Endothelial cell (in vitro differentiated cells): ENCODE measurements around the gene DOCK4. TPM values are rescaled to one million over a fixed set of nuclear protein-coding genes. Genes with fewer than 3 reads are reported as not detected.

Experiments
- DNase-seq: peaks from one replicate; pipeline ENCODE4 v3.0.0; 2021; ENCODE audit warnings: low spot score
- H3K27ac Mint-ChIP-seq: one replicate; pipeline ENCODE4 v1.8.0; 2021; ENCODE audit warnings: mixed read lengths, inconsistent platforms; ENCODE audit not compliant: unreplicated experiment
- H3K27me3 Mint-ChIP-seq: one replicate; pipeline ENCODE4 v1.8.0; 2021; ENCODE audit warnings: mild to moderate bottlenecking, moderate library complexity, mixed read lengths, inconsistent platforms; ENCODE audit not compliant: unreplicated experiment
- H3K36me3 Mint-ChIP-seq: one replicate; pipeline ENCODE4 v1.8.0; 2021; ENCODE audit warnings: mild to moderate bottlenecking, low read depth, mixed read lengths, inconsistent platforms; ENCODE audit not compliant: unreplicated experiment
- H3K4me1 Mint-ChIP-seq: one replicate; pipeline ENCODE4 v1.8.0; 2021; ENCODE audit warnings: mild to moderate bottlenecking, mixed read lengths, inconsistent platforms; ENCODE audit not compliant: unreplicated experiment
- H3K4me3 Mint-ChIP-seq: one replicate; pipeline ENCODE4 v1.8.0; 2021; ENCODE audit warnings: mild to moderate bottlenecking, mixed read lengths, inconsistent platforms; ENCODE audit not compliant: unreplicated experiment
- H3K9me3 Mint-ChIP-seq: one replicate; pipeline ENCODE4 v1.8.0; 2021; ENCODE audit warnings: mixed read lengths, inconsistent platforms; ENCODE audit not compliant: unreplicated experiment
- CTCF ChIP-seq: fragments of 200-600 bp; sonication (generic); IDR thresholded peaks from one replicate; pipeline ENCODE4 v1.5.0; 2021; ENCODE audit warnings: antibody characterized with exemption; ENCODE audit not compliant: unreplicated experiment
- total RNA-seq: library from RNA; stranded (reverse); fragmentation: NEBNext Ultra II Directional; extraction: Animal tissue kit (Norgen Biotek cat#: 25700); gene quantifications from one replicate; pipeline ENCODE4 v1.2.1, GENCODE V29; 2021; ENCODE audit not compliant: unreplicated experiment

The DOCK4 gene
- total RNA-seq, 1 donor from 2014 or later = 99.2 TPM

DNA sequence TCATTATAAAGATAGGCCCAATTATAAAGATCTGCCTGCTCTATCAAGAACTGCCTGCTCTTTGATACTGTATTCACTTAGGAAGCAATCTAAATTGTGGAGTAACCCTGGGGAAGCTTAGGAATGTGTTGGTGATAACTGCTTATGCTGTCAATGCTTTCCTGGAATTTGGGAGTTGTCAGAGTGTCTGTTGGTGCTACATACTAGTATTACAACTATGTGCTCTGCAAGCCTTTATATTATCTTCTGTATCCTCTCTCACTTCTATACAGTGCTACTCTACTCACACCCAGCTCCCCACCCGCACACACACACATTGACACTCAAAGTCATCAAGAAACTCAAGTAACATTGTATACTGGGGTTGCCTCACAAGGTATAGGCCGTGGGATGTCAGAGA lies 6.4 kb upstream of the DOCK4 start:
- Mint-ChIP-seq H3K9me3 (no peaks in the 10 kb centered on the region), H3K27me3 (no peaks in the 10 kb centered on the region), H3K4me1 (peaks cover 2% of the 10 kb centered on the region), H3K4me3 (no peak overlapping the region), H3K36me3 (no peaks in the 10 kb centered on the region), H3K27ac (no peak overlapping the region)
- DNase-seq = no peak
- no peak for TF ChIP-seq CTCF

GRCh38 chr7:112211348-112211907 lies 5.2 kb upstream of the DOCK4 start:
- H3K36me3 Mint-ChIP-seq = peaks cover 3% of the 10 kb centered on the region
- no peak for DNase-seq
- no peak for TF ChIP-seq CTCF
- H3K9me3 Mint-ChIP-seq = no peaks in the 10 kb centered on the region
- H3K4me1 Mint-ChIP-seq = peaks cover 14% of the 10 kb centered on the region
- H3K4me3 Mint-ChIP-seq = no peak overlapping the region
- H3K27me3 Mint-ChIP-seq = peaks cover 6% of the 10 kb centered on the region
- H3K27ac Mint-ChIP-seq = no peak overlapping the region

DNA sequence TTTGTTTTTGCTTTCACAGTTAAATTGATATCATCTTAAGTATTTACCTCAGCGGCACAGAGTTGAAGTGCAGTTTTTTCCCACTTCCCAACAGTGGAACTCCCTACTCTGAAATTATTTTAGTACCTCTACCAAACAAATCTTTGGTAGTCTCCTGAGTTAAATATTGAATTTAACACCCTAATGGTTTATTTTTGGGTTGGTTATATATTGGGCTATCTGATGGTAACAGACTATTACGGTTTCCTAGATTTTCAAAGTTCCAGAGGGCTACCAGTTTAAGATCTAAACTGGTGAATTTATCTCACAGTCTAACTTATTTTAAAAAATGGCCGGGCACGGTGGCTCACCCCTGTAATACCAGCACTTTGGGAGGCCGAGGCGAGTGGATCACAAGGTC lies 1.6 kb upstream of the DOCK4 start:
- H3K4me1 Mint-ChIP-seq = peaks cover 33% of the 10 kb centered on the region
- no peak for DNase-seq
- no peak overlapping the region for H3K27ac Mint-ChIP-seq
- no peak for TF ChIP-seq CTCF
- H3K36me3 Mint-ChIP-seq = peaks cover 9% of the 10 kb centered on the region
- peaks cover 12% of the 10 kb centered on the region for H3K27me3 Mint-ChIP-seq
- H3K4me3 Mint-ChIP-seq = peak overlapping the region; percentile 100
- H3K9me3 Mint-ChIP-seq = no peaks in the 10 kb centered on the region

- TF ChIP-seq CTCF = no peak
These were observed 893 bp upstream of the DOCK4 start for GRCh38 chr7:112206991-112207592.

More at GRCh38 chr7:112206991-112207592, 893 bp upstream of the DOCK4 start:
- DNase-seq = no peak
- Mint-ChIP-seq H3K9me3 (no peaks in the 10 kb centered on the region), H3K4me1 (peaks cover 34% of the 10 kb centered on the region), H3K27ac (peak overlapping the region; percentile 96), H3K36me3 (peaks cover 9% of the 10 kb centered on the region), H3K27me3 (peaks cover 12% of the 10 kb centered on the region), H3K4me3 (peak overlapping the region; percentile 100)
